HepG2 (cell line): ENCODE measurements around the gene ETS1. TPM values are rescaled to one million over a fixed set of nuclear protein-coding genes. Genes with fewer than 3 reads are reported as not detected.

Experiments
- ATAC-seq: fragments of 200-7000 bp; cut with Tn5 transposase; 3 replicates; pipeline ENCODE4 v1.9.1; 2020; ENCODE audit warnings: mild to moderate bottlenecking, moderate library complexity
- BruUV-seq: library from RNA; stranded (reverse); fragments of 400-500 nt; replicated peaks from 2 replicates; lab custom pipeline; 2021; lab: Mats Ljungman, UMichigan
- CTCF ChIA-PET: fragments of 300-600 bp; formaldehyde crosslinking; extraction: SDS; loops from one replicate; lab custom pipeline; 2021; ENCODE audit warnings: low total read pairs, inconsistent platforms, low intra/inter-chr PET ratio; lab: Yijun Ruan, JAX
- POLR2A ChIA-PET: fragments of 350-600 bp; sonication (Branson Sonifier 250); formaldehyde crosslinking; loops from one replicate; lab custom pipeline; 2020; ENCODE audit warnings: antibody characterized with exemption, inconsistent platforms; lab: Yijun Ruan, JAX
- DNase-seq: peaks from one replicate; pipeline ENCODE4 v3.0.0-alpha.2; 2015; ENCODE audit warnings: low spot score
- FAIRE-seq: peaks from 3 replicates; lab custom pipeline; 2011; peaks lifted over from hg19 to GRCh38; lab: Jason Lieb, UNC
- H2AFZ ChIP-seq: one replicate; pipeline ENCODE4 v1.6.1; 2011; ENCODE audit warnings: low read length, inconsistent platforms
- H3K27ac ChIP-seq: fragments of 300-600 bp; 3 replicates; pipeline ENCODE4 v1.8.0; 2011; ENCODE audit warnings: mixed run types, mild to moderate bottlenecking, mixed read lengths, low read length, inconsistent platforms; ENCODE audit not compliant: insufficient read depth; ENCODE audit errors: extremely low read length
- H3K27me3 ChIP-seq, 2 experiments: fragments of 200-600 bp in 1 of 2; 2 replicates in 1 of 2; 3 replicates in 1 of 2; pipeline versions ENCODE4 v1.6.0 to v1.8.0; 2011; ENCODE audit warnings: low read length in 2 of 2, mild to moderate bottlenecking in 2 of 2, moderate library complexity in 2 of 2, inconsistent platforms in 1 of 2; ENCODE audit not compliant: insufficient read depth in 2 of 2, control insufficient read depth in 1 of 2
- H3K36me3 ChIP-seq, 2 experiments: fragments of 200-600 bp in 1 of 2; replicated peaks in 1 of 2; 2 replicates in 1 of 2; 3 replicates in 1 of 2; pipeline versions ENCODE4 v1.5.1 to v1.8.0; 2011; ENCODE audit warnings: low read length in 2 of 2, inconsistent platforms in 1 of 2; ENCODE audit not compliant: insufficient read depth in 2 of 2, control insufficient read depth in 1 of 2
- H3K4me1 ChIP-seq: 2 replicates; pipeline ENCODE4 v1.5.1; 2012; ENCODE audit warnings: low read length, inconsistent platforms; ENCODE audit not compliant: insufficient read depth
- H3K4me2 ChIP-seq: 2 replicates; pipeline ENCODE4 v1.6.0; 2011; ENCODE audit warnings: low read depth, low read length, inconsistent platforms
- H3K4me3 ChIP-seq, 3 experiments: fragments of 200-600 bp in 1 of 3; sonication (generic), shearing (Covaris generic) in 1 of 3; replicated peaks in 1 of 3; 2 replicates each; pipeline ENCODE4 v1.5.1; 2011 to 2016; ENCODE audit warnings: low read length in 3 of 3, inconsistent platforms in 2 of 3, low read depth in 2 of 3, mild to moderate bottlenecking in 2 of 3, control low read depth in 1 of 3, mixed read lengths in 1 of 3; ENCODE audit not compliant: insufficient read depth in 1 of 3
- H3K79me2 ChIP-seq: one replicate; pipeline ENCODE4 v1.6.1; 2011; ENCODE audit warnings: low read length, inconsistent platforms; ENCODE audit not compliant: insufficient read depth
- H3K9ac ChIP-seq: 2 replicates; pipeline ENCODE4 v1.6.0; 2011; ENCODE audit warnings: mild to moderate bottlenecking, low read depth, low read length, inconsistent platforms; ENCODE audit not compliant: insufficient read depth
- H3K9me3 ChIP-seq: 2 replicates; pipeline ENCODE4 v1.5.1; 2012; ENCODE audit warnings: mild to moderate bottlenecking, low read length
- H4K20me1 ChIP-seq: 2 replicates; pipeline ENCODE4 v1.6.0; 2011; ENCODE audit warnings: inconsistent platforms, mild to moderate bottlenecking, low read length, moderate library complexity; ENCODE audit not compliant: insufficient read depth
- AHR ChIP-seq: IDR thresholded peaks from 2 replicates; pipeline ENCODE4 v1.6.1; 2018; ENCODE audit warnings: missing genetic modification reagents, missing compliant biosample characterization
- HNRNPK ChIP-seq: fragments of 200-400 bp; formaldehyde crosslinking; IDR thresholded peaks from 2 replicates; pipeline ENCODE4 v1.6.1; 2018; ENCODE audit warnings: low read length, low read depth, moderate library complexity, mild to moderate bottlenecking; ENCODE audit not compliant: poor library complexity, severe bottlenecking
- ZKSCAN8 ChIP-seq: IDR thresholded peaks from 2 replicates; pipeline ENCODE4 v1.6.1; 2016; ENCODE audit warnings: borderline replicate concordance, missing genetic modification reagents, missing compliant biosample characterization
- ZNF780A ChIP-seq: sonication (generic); formaldehyde crosslinking; IDR thresholded peaks from 2 replicates; pipeline ENCODE4 v1.8.0; 2022; ENCODE audit warnings: mild to moderate bottlenecking, missing genetic modification reagents, moderate library complexity
- WGBS: methylation state at CpG from one replicate; pipeline ENCODE4 v1.1.6; 2017; ENCODE audit warnings: low lambda C conversion rate; 5-methylcytosine and 5-hydroxymethylcytosine counted together
- in situ Hi-C: cut with HindIII; loops from 2 replicates; pipeline ENCODE4 v1.10.0; 2017; ENCODE audit warnings: low pct_unique_long_range_greater_than_20kb; ENCODE audit not compliant: extremely low pct_ligation_motif_present
- intact Hi-C: fragments of 100-400 bp; cut with micrococcal nuclease; formaldehyde crosslinking; loops from one replicate; pipeline ENCODE4 v1.10.0; 2022; ENCODE audit not compliant: unreplicated experiment
- polyA plus RNA-seq, 8 experiments: library from polyadenylated mRNA; depleted of rRNA in 3 of 8; stranded (reverse) in 7 of 8; unstranded in 1 of 8; fragments of >200 nt; fragmentation: Illumina TruSeq in 4 of 8; extraction: Trizol in 4 of 8; gene quantifications; 2 replicates each; pipeline versions ENCODE4 v1.2.1 to v1.2.3, GENCODE V29; 2011 to 2016; ENCODE audit warnings: low read depth in 4 of 8, missing spikeins in 1 of 8, mixed read lengths in 1 of 8; ENCODE audit not compliant: insufficient read depth in 1 of 8
- total RNA-seq, 5 experiments: library from RNA; depleted of rRNA; stranded (reverse); fragments of >200 nt; fragmentation: Illumina TruSeq; extraction: Trizol; gene quantifications; 2 replicates each; pipeline ENCODE4 v1.2.3, GENCODE V29; 2016; ENCODE audit warnings: low read depth in 1 of 5

Gene ETS1
- total and polyA plus RNA-seq, 2 of the 13 experiments (the other 11 are each of a cell fraction or from before 2014, with no cell fraction given) = 0.18 to 0.34 TPM

DNA sequence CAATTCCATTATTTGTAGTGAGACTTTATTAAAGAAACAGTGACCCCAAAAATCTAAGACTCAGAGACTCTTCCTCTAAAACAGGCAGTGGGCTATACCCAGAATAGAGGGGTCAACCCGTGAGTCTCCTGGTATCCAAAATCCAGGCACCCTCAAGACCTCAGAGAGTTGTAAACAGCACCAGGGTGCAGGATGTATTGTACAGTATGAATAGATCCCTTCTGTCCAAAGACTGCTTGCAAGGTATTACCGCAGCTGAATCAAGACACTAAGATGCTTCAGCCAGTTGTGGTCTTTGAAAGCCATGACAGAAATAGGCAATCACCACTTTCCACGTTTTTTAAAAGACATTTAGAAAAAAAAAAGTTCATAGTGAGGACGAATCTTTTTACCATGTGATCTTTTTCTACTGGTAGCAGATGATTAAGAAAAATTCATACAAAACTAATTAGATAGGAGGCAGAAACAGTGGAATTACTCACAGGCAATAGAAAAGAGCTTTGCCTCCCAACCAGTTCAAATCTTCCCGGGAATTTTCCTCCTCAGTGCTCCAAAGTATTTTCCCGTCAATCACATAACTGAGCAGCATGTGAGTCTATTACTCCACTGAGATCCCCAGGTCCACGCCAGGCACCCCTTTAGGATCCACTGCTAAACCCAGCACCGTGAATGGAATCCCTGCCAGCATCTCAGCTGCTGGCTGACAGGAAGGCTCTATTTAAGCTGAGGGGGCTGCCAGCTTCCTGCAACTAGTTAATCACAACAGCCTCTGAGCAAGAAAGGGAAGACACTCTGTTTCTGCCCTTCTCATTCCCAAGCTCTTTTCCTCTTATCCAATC lies 113.1 kb downstream of the ETS1 start (continued):
- no peak for TF ChIP-seq ZKSCAN8 (CRISPR knock-in tag)
- no peak for TF ChIP-seq ZNF780A (CRISPR knock-in tag)

DNA sequence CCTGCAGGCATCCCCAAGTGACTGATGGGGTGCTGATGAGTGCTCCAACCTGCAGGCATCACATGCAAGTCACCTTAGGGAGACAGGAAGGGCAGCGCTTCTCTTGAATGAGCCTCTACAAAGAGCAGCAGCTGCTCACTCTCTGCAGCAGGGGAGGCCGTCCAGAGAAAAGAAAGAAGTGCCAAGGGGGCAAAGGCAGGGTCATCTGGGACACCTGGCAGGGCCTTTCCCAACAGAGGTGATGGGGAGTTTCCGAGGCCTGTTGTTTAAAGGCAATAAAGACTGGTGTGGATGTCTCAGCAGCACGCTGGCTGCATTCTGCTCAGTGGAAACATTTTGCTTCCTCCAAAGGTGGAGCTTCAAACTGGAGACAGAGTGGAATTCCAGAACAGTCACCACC lies 113.7 kb downstream of the ETS1 start:
- ChIA-PET POLR2A (no interaction called here), CTCF (no interaction called here)
- Histone ChIP-seq H3K27ac (no peak overlapping the region), H2AFZ (no peak overlapping the region), H3K27me3 (no peaks in the 10 kb centered on the region; a peak in 1 of 5 replicates), H3K4me2 (no peak overlapping the region), H3K36me3 (no peaks in the 10 kb centered on the region), H3K9me3 (no peaks in the 10 kb centered on the region), H3K79me2 (no peaks in the 10 kb centered on the region), H3K4me1 (no peaks in the 10 kb centered on the region; the same call in 1 of the 2 replicates), H3K4me3 (no peak overlapping the region), H4K20me1 (no peaks in the 10 kb centered on the region), H3K9ac (no peak overlapping the region)
- no peak for ATAC-seq
- intact Hi-C loops (no loop called here), in situ Hi-C loops (no loop called here)
- no peak for DNase-seq
- no TSS peak for BruUV-seq
- FAIRE-seq = no peak
- TF ChIP-seq AHR (CRISPR knock-in tag) (no peak), HNRNPK (no peak)
- 68% methylated on average over 2 of the region's 4 CpGs for WGBS
